Epithelial cell of proximal tubule (primary cell): ENCODE measurements around the gene OPCML. TPM values are rescaled to one million over a fixed set of nuclear protein-coding genes. Genes with fewer than 3 reads are reported as not detected.

Experiments
- DNase-seq: peaks from one replicate; pipeline ENCODE4 v3.0.0-alpha.2; 2011; ENCODE audit warnings: low read depth
- H3K4me3 ChIP-seq: 2 replicates; pipeline ENCODE4 v1.5.1; 2011; ENCODE audit warnings: low read depth, mild to moderate bottlenecking, low read length
- CTCF ChIP-seq: conservative IDR thresholded peaks from 2 replicates; pipeline ENCODE4 v1.5.1; 2012; ENCODE audit warnings: low read depth, mild to moderate bottlenecking, low read length
- total RNA-seq: library from RNA; depleted of rRNA; stranded (reverse); fragments of >200 nt; gene quantifications from 2 replicates; pipeline ENCODE4 v1.2.3, GENCODE V29; 2015

OPCML gene
- total RNA-seq, 1 donor from 2014 or later, result not detected

GRCh38 chr11:133441964-133442660, 90.2 kb downstream of the OPCML start:
- TF ChIP-seq CTCF, result no peak
- no peak for DNase-seq
- H3K4me3 ChIP-seq, result no peak overlapping the region

GRCh38 chr11:133425992-133426391, 106.3 kb downstream of the OPCML start:
- no peak for TF ChIP-seq CTCF
- DNase-seq, result no peak
- H3K4me3 ChIP-seq, result no peak overlapping the region

- no peak for DNase-seq
- TF ChIP-seq CTCF, result no peak
- no peak overlapping the region for H3K4me3 ChIP-seq
Measured at GRCh38 chr11:133425245-133425644, 107.1 kb downstream of the OPCML start.

- TF ChIP-seq CTCF, result no peak
Measured at GRCh38 chr11:133418218-133418617, 114.1 kb downstream of the OPCML start.

GRCh38 chr11:133414506-133414905, 117.8 kb downstream of the OPCML start:
- TF ChIP-seq CTCF, result no peak
- no peak for DNase-seq
- H3K4me3 ChIP-seq, result no peak overlapping the region

More at GRCh38 chr11:133418218-133418617, 114.1 kb downstream of the OPCML start:
- no peak overlapping the region for H3K4me3 ChIP-seq
- no peak for DNase-seq

- no peak for DNase-seq
- no peak overlapping the region for H3K4me3 ChIP-seq
- no peak for TF ChIP-seq CTCF
Measured at GRCh38 chr11:133413703-133414102, 118.6 kb downstream of the OPCML start.

GRCh38 chr11:133409799-133410198, 122.5 kb downstream of the OPCML start:
- no peak for TF ChIP-seq CTCF
- no peak for DNase-seq

More at GRCh38 chr11:133409799-133410198, 122.5 kb downstream of the OPCML start:
- H3K4me3 ChIP-seq, result no peak overlapping the region
